Measurements from ENCODE around the gene DNMT1. TPM values are rescaled to one million over a fixed set of nuclear protein-coding genes. Genes with fewer than 3 reads are reported as not detected.
"Not testable (repeated sequence)": the region's sequence is repeated elsewhere in the genome, so short reads cannot be mapped to it uniquely, and the experiment has no call there.

Gene DNMT1
- total RNA-seq, 1 experiment from 2014 or later = 140 TPM

GRCh38 chr19:10184636-10185035 lies 10.1 kb downstream of the DNMT1 start:
- DNase-seq (ENCODE audit: low read depth) = no peak

- DNase-seq (ENCODE audit: low read depth) = no peak
Observed at GRCh38 chr19:10183926-10184325, 10.8 kb downstream of the DNMT1 start.

GRCh38 chr19:10182847-10183246 lies 11.9 kb downstream of the DNMT1 start:
- no peak for DNase-seq (ENCODE audit: low read depth)

- no peak for DNase-seq (ENCODE audit: low read depth)
Observed at GRCh38 chr19:10182076-10182475, 12.7 kb downstream of the DNMT1 start.

- no peak for DNase-seq (ENCODE audit: low read depth)
Observed at GRCh38 chr19:10180459-10180858, 14.3 kb downstream of the DNMT1 start.

GRCh38 chr19:10180024-10180423 lies 14.7 kb downstream of the DNMT1 start:
- DNase-seq (ENCODE audit: low read depth) = not testable (repeated sequence)

GRCh38 chr19:10173527-10173926 lies 21.2 kb downstream of the DNMT1 start:
- DNase-seq (ENCODE audit: low read depth) = peak; percentile 18

GRCh38 chr19:10168386-10168948 lies 26.3 kb downstream of the DNMT1 start:
- DNase-seq (ENCODE audit: low read depth) = no peak

GRCh38 chr19:10167459-10167858 lies 27.3 kb downstream of the DNMT1 start:
- no peak for DNase-seq (ENCODE audit: low read depth)

- DNase-seq (ENCODE audit: low read depth) = not testable (repeated sequence)
Observed at GRCh38 chr19:10166501-10166900, 28.3 kb downstream of the DNMT1 start.

GRCh38 chr19:10166046-10166445 lies 28.7 kb downstream of the DNMT1 start:
- no peak for DNase-seq (ENCODE audit: low read depth)

GRCh38 chr19:10163536-10163935 lies 31.2 kb downstream of the DNMT1 start:
- no peak for DNase-seq (ENCODE audit: low read depth)

- DNase-seq (ENCODE audit: low read depth) = no peak
Observed at GRCh38 chr19:10159610-10160009, 35.1 kb downstream of the DNMT1 start.

GRCh38 chr19:10158485-10158884 lies 36.3 kb downstream of the DNMT1 start:
- DNase-seq (ENCODE audit: low read depth) = no peak

GRCh38 chr19:10158071-10158470 lies 36.7 kb downstream of the DNMT1 start:
- no peak for DNase-seq (ENCODE audit: low read depth)

GRCh38 chr19:10155839-10156238 lies 38.9 kb downstream of the DNMT1 start:
- no peak for DNase-seq (ENCODE audit: low read depth)

GRCh38 chr19:10152100-10152499 lies 42.7 kb downstream of the DNMT1 start:
- no peak for DNase-seq (ENCODE audit: low read depth)

- DNase-seq (ENCODE audit: low read depth) = no peak
Observed at GRCh38 chr19:10151521-10151920, 43.2 kb downstream of the DNMT1 start.

GRCh38 chr19:10149427-10149826 lies 45.3 kb downstream of the DNMT1 start:
- no peak for DNase-seq (ENCODE audit: low read depth)

- no peak for DNase-seq (ENCODE audit: low read depth)
Observed at GRCh38 chr19:10146142-10146541, 48.6 kb downstream of the DNMT1 start.

- DNase-seq (ENCODE audit: low read depth) = no peak
Observed at GRCh38 chr19:10145031-10145430, 49.7 kb downstream of the DNMT1 start.

GRCh38 chr19:10144361-10144760 lies 50.4 kb downstream of the DNMT1 start:
- no peak for DNase-seq (ENCODE audit: low read depth)

- no peak for DNase-seq (ENCODE audit: low read depth)
Observed at GRCh38 chr19:10143681-10144080, 51.1 kb downstream of the DNMT1 start.

- no peak for DNase-seq (ENCODE audit: low read depth)
Observed at GRCh38 chr19:10142701-10143375, 51.9 kb downstream of the DNMT1 start.
